Esophagus squamous epithelium (tissue), 5 donors: ENCODE results near the gene TBP. TPM values are rescaled to one million over a fixed set of nuclear protein-coding genes. Genes with fewer than 3 reads are reported as not detected.
A peak's percentile ranks its signal among the peaks of the same experiment; 100 is the strongest.

ENCODE experiments used
- DNase-seq: peaks from one replicate; lab custom pipeline; 2025; lab: John Stamatoyannopoulos, UW
- H3K27ac ChIP-seq, 4 donors: fragments of 200-600 bp; sonication (generic); one replicate each; pipeline ENCODE4 v1.5.1; 2016 to 2019; ENCODE audit warnings: mild to moderate bottlenecking in 1 of 4
- H3K27me3 ChIP-seq, 4 donors: fragments of 200-600 bp; sonication (generic); 1 replicate in 3 of 4; 2 replicates in 1 of 4; pipeline versions ENCODE4 v1.5.1 to v1.6.0; 2017 to 2021; ENCODE audit warnings: antibody characterized with exemption in 1 of 4
- H3K36me3 ChIP-seq, 3 donors: fragments of 200-600 bp; sonication (generic); one replicate each; pipeline ENCODE4 v1.5.1; 2016 to 2019
- H3K4me1 ChIP-seq, 3 donors: fragments of 200-600 bp; sonication (generic); one replicate each; pipeline ENCODE4 v1.5.1; 2017 to 2019
- H3K4me3 ChIP-seq, 4 donors: fragments of 200-600 bp; sonication (generic); 1 replicate in 3 of 4; 2 replicates in 1 of 4; pipeline ENCODE4 v1.5.1; 2016 to 2019; ENCODE audit warnings: mild to moderate bottlenecking in 2 of 4, moderate library complexity in 1 of 4
- H3K9me3 ChIP-seq, 3 donors: fragments of 200-600 bp; sonication (generic); one replicate each; pipeline ENCODE4 v1.5.1; 2016 to 2019
- POLR2A ChIP-seq, 4 donors: fragments of 450-650 bp; IDR thresholded peaks; one replicate each; pipeline ENCODE4 v1.6.1; 2017; ENCODE audit warnings: antibody characterized with exemption in 4 of 4, mild to moderate bottlenecking in 4 of 4, moderate library complexity in 3 of 4
- WGBS, 2 donors: methylation state at CpG; one replicate each; pipeline ENCODE4 v1.1.5; 2018; 5-methylcytosine and 5-hydroxymethylcytosine counted together
- intact Hi-C: fragments of 100-400 bp; cut with DNase I; formaldehyde crosslinking; loops from one replicate; pipeline ENCODE4 v1.15.0; 2022
- total RNA-seq, 4 donors: library from RNA; depleted of rRNA; stranded (reverse); fragments of >200 nt; gene quantifications; one replicate each; pipeline ENCODE4 v1.1.0, GENCODE V29; 2016
- TF ChIP-seq, protein P1 (sequence below), 6 experiments: fragments of 450-650 bp in 4 of 6; fragments of 200-600 bp in 2 of 6; sonication (generic) in 2 of 6; IDR thresholded peaks; one replicate each; pipeline ENCODE4 v1.5.1; 2016 to 2019; ENCODE audit warnings: antibody characterized with exemption in 6 of 6, mild to moderate bottlenecking in 4 of 6, moderate library complexity in 4 of 6
- donor health status: DM: yes; HTN: yes; CAD: no.

Gene TBP
- total RNA-seq, 4 donors from 2014 or later = 10.6 to 20.0 (median 15.0) TPM

- no peaks in the 10 kb centered on the region for H3K9me3 ChIP-seq
- H3K4me1 ChIP-seq = no peaks in the 10 kb centered on the region
- 35 to 46% methylated on average over 5 of the region's 5 CpGs for WGBS, 2 donors
- TF ChIP-seq, protein P1, sequence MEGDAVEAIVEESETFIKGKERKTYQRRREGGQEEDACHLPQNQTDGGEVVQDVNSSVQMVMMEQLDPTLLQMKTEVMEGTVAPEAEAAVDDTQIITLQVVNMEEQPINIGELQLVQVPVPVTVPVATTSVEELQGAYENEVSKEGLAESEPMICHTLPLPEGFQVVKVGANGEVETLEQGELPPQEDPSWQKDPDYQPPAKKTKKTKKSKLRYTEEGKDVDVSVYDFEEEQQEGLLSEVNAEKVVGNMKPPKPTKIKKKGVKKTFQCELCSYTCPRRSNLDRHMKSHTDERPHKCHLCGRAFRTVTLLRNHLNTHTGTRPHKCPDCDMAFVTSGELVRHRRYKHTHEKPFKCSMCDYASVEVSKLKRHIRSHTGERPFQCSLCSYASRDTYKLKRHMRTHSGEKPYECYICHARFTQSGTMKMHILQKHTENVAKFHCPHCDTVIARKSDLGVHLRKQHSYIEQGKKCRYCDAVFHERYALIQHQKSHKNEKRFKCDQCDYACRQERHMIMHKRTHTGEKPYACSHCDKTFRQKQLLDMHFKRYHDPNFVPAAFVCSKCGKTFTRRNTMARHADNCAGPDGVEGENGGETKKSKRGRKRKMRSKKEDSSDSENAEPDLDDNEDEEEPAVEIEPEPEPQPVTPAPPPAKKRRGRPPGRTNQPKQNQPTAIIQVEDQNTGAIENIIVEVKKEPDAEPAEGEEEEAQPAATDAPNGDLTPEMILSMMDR (IDR thresholded peaks at IDR 0.05) = peak; percentile 74 to 86 (median 81)
- TF ChIP-seq POLR2A (IDR thresholded peaks at IDR 0.05) = no peak
- intact Hi-C loops = loop anchor here (10.0 kb wide), 1 partner anchor 695 kb away; no protein-coding TSS in a partner anchor
- DNase-seq = no peak
- no peak overlapping the region for H3K4me3 ChIP-seq
- H3K27ac ChIP-seq = no peak overlapping the region
- H3K27me3 ChIP-seq = no peaks in the 10 kb centered on the region
- peaks cover 0 to 35% (median 9%) of the 10 kb centered on the region in 3 donors for H3K36me3 ChIP-seq
Measured at GRCh38 chr6:170529839-170530469, 24.2 kb upstream of the TBP start.

GRCh38 chr6:170532867-170533488 lies 21.2 kb upstream of the TBP start:
- Histone ChIP-seq H3K4me1 (no peaks in the 10 kb centered on the region), H3K9me3 (no peaks in the 10 kb centered on the region), H3K27me3 (no peaks in the 10 kb centered on the region), H3K36me3 (peaks cover 19 to 65% (median 34%) of the 10 kb centered on the region in 3 donors), H3K27ac (no peak overlapping the region), H3K4me3 (no peak overlapping the region)
- 65 to 90% methylated on average over 7 of the region's 7 CpGs for WGBS, 2 donors
- TF ChIP-seq, protein P1 (IDR thresholded peaks at IDR 0.05) = no peak
- TF ChIP-seq POLR2A (IDR thresholded peaks at IDR 0.05) = no peak
- intact Hi-C loops = no loop called here
- no peak for DNase-seq

- no peaks in the 10 kb centered on the region for H3K9me3 ChIP-seq
- no peak overlapping the region for H3K4me3 ChIP-seq
- intact Hi-C loops = no loop called here
- peaks cover 28 to 73% (median 39%) of the 10 kb centered on the region in 3 donors for H3K36me3 ChIP-seq
- no peak overlapping the region for H3K27ac ChIP-seq
- 67 to 83% methylated on average over 2 of the region's 2 CpGs for WGBS, 2 donors
- TF ChIP-seq POLR2A (IDR thresholded peaks at IDR 0.05) = no peak
- TF ChIP-seq, protein P1 (IDR thresholded peaks at IDR 0.05) = no peak
- no peaks in the 10 kb centered on the region for H3K27me3 ChIP-seq
- no peak for DNase-seq
- no peaks in the 10 kb centered on the region for H3K4me1 ChIP-seq
Measured at GRCh38 chr6:170533792-170534191, 20.4 kb upstream of the TBP start.

DNA sequence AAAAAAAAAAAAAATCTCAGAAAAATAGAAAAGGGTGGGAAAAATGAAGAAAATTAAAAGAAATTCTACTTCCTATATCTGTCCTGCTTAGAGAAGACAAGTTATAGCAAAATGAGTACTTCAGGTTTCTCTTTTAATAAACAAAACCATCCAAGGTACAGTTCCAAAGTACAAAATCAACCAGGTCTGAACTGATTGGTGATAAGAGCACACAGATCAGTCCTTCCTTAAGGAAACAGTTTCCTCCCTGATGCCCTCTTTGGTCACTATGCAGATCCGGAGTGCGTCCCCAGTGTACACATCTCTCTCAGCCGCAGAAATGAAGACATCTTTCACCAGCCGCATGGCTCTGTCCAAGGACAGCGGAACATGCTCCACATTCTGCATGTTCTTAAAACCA lies 19.2 kb upstream of the TBP start:
- TF ChIP-seq, protein P1 (IDR thresholded peaks at IDR 0.05) = no peak
- no peak for TF ChIP-seq POLR2A (IDR thresholded peaks at IDR 0.05)
- Histone ChIP-seq H3K36me3 (peaks cover 28 to 85% (median 43%) of the 10 kb centered on the region in 3 donors), H3K27me3 (no peaks in the 10 kb centered on the region), H3K9me3 (no peaks in the 10 kb centered on the region), H3K27ac (no peak overlapping the region), H3K4me1 (no peaks in the 10 kb centered on the region), H3K4me3 (no peak overlapping the region)
- intact Hi-C loops = no loop called here
- no peak for DNase-seq
- 96 to 98% methylated on average over 5 of the region's 5 CpGs for WGBS, 2 donors

DNA sequence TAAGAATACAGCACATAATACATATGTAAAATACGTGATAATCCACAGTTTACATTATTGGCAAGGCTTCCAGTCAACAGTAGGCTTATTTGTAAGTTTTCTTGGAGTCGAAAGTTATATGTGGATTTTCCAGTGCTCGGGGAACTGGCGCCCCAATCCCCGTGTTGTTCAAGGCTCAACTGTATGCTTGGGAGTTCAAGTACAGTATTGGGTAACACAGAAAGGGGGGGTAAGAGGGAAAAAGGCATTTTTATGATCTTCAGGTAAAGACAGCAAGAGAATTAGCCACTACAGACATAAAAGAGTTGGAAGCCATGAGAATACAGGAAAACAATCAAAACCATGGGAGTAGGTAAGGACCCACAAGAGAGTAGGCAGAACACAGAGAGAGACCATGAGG lies 17.5 kb upstream of the TBP start:
- 73 to 80% methylated on average over 5 of the region's 5 CpGs for WGBS, 2 donors
- no peak overlapping the region for H3K27ac ChIP-seq
- peaks cover 28 to 99% (median 43%) of the 10 kb centered on the region in 3 donors for H3K36me3 ChIP-seq
- no peak overlapping the region for H3K4me3 ChIP-seq
- TF ChIP-seq POLR2A (IDR thresholded peaks at IDR 0.05) = no peak
- TF ChIP-seq, protein P1 (IDR thresholded peaks at IDR 0.05) = no peak
- no peak for DNase-seq
- H3K27me3 ChIP-seq = no peaks in the 10 kb centered on the region
- no peaks in the 10 kb centered on the region for H3K9me3 ChIP-seq
- no peaks in the 10 kb centered on the region for H3K4me1 ChIP-seq
- intact Hi-C loops = no loop called here
